ENCODE measurements around the gene PAQR8.

GRCh38 chr6:52415917-52416628 is 54.1 kb downstream of the PAQR8 start:
- TF ChIP-seq, protein P1, sequence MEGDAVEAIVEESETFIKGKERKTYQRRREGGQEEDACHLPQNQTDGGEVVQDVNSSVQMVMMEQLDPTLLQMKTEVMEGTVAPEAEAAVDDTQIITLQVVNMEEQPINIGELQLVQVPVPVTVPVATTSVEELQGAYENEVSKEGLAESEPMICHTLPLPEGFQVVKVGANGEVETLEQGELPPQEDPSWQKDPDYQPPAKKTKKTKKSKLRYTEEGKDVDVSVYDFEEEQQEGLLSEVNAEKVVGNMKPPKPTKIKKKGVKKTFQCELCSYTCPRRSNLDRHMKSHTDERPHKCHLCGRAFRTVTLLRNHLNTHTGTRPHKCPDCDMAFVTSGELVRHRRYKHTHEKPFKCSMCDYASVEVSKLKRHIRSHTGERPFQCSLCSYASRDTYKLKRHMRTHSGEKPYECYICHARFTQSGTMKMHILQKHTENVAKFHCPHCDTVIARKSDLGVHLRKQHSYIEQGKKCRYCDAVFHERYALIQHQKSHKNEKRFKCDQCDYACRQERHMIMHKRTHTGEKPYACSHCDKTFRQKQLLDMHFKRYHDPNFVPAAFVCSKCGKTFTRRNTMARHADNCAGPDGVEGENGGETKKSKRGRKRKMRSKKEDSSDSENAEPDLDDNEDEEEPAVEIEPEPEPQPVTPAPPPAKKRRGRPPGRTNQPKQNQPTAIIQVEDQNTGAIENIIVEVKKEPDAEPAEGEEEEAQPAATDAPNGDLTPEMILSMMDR (conservative IDR thresholded peaks at IDR 0.05; ENCODE audit: low read depth, low read length), result no peak
- TF ChIP-seq EZH2 (IDR thresholded peaks at IDR 0.05; ENCODE audit: low read length, unreplicated experiment), result no peak

All from PC-3 (cell line).